NCI-H1436 treated with DMSO at 0.1 percent for 48 hours (cell line): Measurements from ENCODE around the gene POC1A.
"Not testable (repeated sequence)": the region's sequence is repeated elsewhere in the genome, so short reads cannot be mapped to it uniquely, and the experiment has no call there.

Experiments used
- DNase-seq: peaks from one replicate; lab custom pipeline; 2025; lab: John Stamatoyannopoulos, UW

The POC1A gene

GRCh38 chr3:52046902-52047239 lies 107.4 kb downstream of the POC1A start:
- DNase-seq = no peak

GRCh38 chr3:52046186-52046901 lies 107.9 kb downstream of the POC1A start:
- no peak for DNase-seq

DNA sequence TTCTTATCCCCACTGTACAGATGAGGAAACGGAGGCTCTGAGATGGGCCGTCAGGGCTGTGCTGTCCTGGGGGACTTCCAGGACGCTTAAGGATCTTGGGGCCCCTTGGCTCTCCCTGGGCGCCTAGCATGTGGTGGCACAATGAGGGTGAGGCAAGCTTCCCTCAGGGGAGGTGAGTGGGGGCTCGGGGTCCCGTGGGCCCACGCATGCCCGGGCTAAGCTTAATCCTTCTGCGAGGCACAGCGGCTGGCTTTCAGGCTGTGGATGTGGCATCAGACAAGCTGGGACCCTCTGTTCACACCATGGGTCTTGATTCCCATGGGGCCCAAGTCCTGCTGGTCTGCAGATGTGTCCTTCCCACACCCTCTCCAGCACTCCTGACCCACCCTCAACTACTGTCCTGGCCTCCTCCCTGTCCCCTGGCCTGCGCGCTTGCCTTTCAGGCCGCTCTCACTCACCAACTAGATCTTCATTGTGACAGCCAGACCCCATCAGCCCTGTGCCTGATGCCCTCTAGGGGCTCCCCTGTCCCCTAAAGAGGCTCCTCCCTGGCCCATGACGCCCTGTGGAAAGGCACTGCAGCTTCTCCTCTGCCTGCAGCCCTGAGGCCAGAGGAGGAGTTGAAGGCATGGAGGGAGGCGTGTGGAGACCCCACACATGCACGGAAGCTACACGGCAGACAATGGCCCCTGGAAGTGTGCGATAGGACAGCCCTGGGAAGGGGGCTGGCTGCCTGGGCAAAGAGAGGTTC lies 109.2 kb downstream of the POC1A start:
- no peak for DNase-seq

DNA sequence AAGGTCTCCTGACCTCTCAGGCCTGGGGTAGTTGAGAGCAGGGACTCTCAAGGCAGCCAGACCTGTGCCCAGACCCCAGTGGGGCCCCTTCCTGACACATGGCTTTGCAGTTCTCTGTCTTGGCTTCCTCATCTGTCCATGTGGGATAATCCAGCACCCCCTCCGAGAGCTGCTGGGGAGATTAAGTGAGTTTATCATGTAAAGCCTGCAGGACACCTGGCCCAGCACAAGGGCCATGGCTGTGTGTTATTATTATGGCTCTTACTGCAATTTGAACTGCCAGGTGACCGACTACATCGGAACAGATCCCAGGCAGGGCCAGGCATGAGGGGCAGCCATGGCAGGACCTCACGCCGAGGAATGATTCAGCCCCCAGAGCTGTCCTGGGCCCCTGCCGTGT lies 110.5 kb downstream of the POC1A start:
- no peak for DNase-seq

- DNase-seq = not testable (repeated sequence)
Observed at GRCh38 chr3:52043039-52043438, 111.2 kb downstream of the POC1A start.

DNA sequence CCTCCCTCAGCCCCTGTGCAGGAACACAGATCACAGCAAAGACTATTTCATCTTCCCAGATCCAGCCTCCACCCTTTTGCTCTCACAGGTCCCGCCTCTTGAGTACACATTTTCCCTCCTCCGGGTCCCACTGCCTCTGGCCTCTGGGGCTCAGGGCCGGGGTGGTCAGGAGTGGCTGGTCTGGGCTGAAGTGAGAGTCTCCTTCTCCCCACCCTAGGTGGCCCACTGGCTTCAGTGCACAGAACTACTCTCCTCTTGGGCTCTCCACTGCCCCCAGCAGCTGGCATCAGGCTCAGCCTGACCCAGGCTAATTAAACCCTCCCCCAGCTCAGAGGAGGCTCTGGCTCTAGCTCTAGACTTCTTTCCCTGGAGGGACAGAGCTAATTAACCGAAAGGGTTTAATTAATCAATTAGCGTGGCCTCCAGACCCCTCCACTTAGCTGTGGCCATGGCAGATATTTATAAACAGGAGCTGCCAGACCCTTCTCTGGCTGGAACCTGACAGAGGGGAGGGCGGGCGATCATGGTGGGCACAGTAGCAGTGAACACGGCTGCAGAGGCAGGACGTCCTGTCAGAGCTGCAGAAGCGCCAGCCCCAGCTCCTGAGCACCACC lies 113.0 kb downstream of the POC1A start:
- DNase-seq = no peak

DNA sequence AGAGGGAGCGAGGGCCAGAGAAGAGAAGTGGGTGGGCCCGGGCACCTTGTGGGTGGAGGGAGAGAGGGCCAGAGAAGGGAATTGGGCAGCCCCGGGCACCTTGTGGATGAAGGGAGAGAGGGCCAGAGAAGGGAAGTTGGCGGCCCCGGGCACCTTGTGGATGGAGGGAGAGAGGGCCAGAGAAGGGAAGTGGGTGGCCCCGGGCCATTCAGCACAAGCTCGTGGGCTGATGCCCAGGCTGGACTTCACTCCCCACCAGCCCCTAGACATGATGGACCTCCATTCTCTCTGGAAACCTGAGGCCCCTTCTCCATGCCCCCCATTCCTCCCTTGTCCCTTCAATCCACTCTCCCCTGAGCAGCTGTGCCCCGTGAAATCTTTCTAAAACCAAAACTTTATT lies 113.6 kb downstream of the POC1A start:
- DNase-seq = no peak

- no peak for DNase-seq
Observed at GRCh38 chr3:52039846-52040245, 114.4 kb downstream of the POC1A start.

- no peak for DNase-seq
Observed at GRCh38 chr3:52039426-52039825, 114.8 kb downstream of the POC1A start.

GRCh38 chr3:52038227-52038626 lies 116.0 kb downstream of the POC1A start:
- DNase-seq = no peak

GRCh38 chr3:52037291-52037690 lies 116.9 kb downstream of the POC1A start:
- DNase-seq = no peak

- DNase-seq = no peak
Observed at GRCh38 chr3:52036829-52037228, 117.4 kb downstream of the POC1A start.

GRCh38 chr3:52036222-52036694 lies 118.0 kb downstream of the POC1A start:
- no peak for DNase-seq

GRCh38 chr3:52034651-52035050 lies 119.6 kb downstream of the POC1A start:
- no peak for DNase-seq

DNA sequence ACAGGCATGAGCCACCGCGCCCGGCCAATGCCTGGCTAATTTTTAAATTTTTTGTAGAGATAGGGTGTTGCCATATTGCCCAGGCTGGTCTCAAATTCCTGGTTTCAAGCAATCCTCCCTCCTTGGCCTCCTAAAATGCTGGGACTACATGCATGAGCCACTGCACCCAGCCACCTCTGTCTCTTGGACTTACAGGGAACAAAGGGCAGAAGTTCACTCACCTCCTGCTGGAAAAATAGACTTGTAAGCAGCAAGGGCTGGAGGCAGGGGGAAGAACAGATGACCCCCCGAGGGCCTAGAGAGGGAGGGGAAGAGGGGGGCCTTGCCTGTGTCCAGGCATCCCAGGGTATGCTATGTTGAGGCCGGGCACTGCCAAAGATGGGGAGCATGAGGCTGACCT lies 120.0 kb downstream of the POC1A start:
- DNase-seq = no peak

GRCh38 chr3:52033748-52034147 lies 120.5 kb downstream of the POC1A start:
- DNase-seq = not testable (repeated sequence)

GRCh38 chr3:52032702-52033408 lies 121.4 kb downstream of the POC1A start:
- DNase-seq = no peak

DNA sequence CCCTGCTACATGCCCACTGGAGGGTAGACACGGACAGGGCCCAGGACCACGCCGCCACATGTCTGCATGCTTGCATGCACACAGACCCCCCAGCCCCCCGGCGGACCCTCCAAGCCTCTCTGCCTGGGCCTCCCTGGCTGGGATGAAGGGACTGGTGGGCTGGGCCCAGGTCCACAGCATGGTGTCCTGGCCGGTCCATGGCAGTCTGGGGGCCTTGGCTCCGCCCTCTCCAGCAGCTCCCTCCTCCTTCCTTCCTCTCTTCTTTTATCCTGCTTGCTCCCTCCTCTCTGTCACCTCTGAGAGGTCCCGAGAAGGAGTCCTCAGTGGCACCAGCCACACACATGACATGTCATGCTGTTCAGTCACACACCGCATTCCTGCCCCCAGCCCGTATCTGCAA lies 122.3 kb downstream of the POC1A start:
- no peak for DNase-seq

DNA sequence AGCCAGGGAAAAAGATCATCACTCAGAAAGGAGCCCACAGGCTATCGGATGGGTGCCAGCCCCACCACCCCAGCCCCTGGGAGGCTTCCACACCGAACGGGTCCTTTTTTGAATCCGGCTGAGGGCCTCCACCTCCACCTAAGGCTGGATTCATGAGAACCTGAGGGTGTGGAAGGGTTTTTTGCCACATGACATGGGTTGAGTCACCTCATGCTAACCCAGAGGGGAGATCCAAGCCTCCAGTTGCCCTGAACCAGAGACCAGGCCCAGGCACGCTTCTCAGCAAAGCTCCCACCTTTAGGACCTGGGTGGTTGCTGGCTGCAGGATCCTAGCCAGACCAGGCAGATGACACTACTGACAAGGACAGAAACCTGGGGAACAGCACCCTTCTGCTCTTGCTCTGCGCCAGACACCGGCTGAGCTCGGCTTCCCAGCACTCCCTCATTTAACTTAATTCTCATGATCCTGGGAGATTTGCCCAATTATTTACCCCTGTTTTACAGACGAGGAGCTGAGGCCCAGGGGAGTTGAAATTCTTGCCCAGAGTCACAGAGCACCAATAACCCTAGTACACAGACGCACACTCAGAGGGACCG lies 123.4 kb downstream of the POC1A start:
- DNase-seq = no peak

DNA sequence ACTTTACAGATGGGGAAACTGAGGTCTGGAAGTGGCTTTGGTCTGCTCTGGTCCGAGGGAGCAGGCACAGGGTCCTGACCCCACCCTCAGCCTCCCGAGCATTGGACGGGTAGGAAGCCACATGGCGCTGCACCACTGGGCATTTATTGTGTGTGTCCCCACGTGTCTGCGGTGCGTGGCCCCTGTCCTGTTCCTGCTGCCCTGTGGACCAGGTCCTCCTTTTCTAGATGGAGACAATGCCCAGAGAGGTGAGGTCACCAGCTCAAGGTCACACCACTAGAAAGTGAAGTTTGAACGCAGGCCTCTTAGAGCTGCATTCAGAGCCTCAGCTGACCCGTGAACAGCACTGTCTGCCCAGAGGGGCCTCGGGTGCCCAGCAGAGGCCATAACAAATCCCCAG lies 124.7 kb downstream of the POC1A start:
- no peak for DNase-seq

DNA sequence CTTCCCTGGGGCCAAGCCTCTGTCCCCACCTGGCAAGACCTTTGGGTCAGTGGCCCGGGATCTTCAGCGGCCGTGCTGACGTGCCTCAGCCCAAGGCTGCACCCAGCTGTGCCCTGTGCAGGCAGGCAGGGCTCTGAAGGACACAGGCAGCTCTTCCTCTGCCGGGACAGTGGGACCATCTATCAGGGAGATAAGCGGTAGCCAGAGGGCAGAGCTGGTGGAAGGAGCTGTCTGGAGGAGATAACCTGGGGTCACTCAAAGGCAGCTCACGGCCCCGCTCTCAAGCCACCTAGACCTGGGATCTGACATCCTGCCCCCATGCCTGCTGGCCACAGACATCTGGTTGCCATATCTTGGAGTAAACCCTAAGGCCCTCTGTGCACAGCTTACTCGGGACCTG lies 125.2 kb downstream of the POC1A start:
- no peak for DNase-seq

GRCh38 chr3:52028572-52028971 lies 125.7 kb downstream of the POC1A start:
- DNase-seq = no peak
